Neutrophil (primary cell): ENCODE measurements around the gene PLXND1.

Experiments
- H3K27ac ChIP-seq: fragments of 200-600 bp; sonication (generic); 2 replicates; pipeline ENCODE4 v1.5.1; 2016; ENCODE audit warnings: mild to moderate bottlenecking, moderate library complexity
- H3K27me3 ChIP-seq: fragments of 200-600 bp; sonication (generic); 2 replicates; pipeline ENCODE4 v1.6.0; 2016; ENCODE audit warnings: mild to moderate bottlenecking
- H3K36me3 ChIP-seq: fragments of 200-600 bp; sonication (generic); 2 replicates; pipeline ENCODE4 v1.5.1; 2017
- H3K4me1 ChIP-seq, 2 experiments: fragments of 200-600 bp in 1 of 2; sonication (generic) in 1 of 2; 1 replicate in 1 of 2; 2 replicates in 1 of 2; pipeline versions ENCODE4 v1.5.1 to v1.6.1; 2013 to 2016; ENCODE audit warnings: low read depth in 1 of 2, low read length in 1 of 2, mild to moderate bottlenecking in 1 of 2, moderate library complexity in 1 of 2; ENCODE audit not compliant: control insufficient read depth in 1 of 2, insufficient read depth in 1 of 2
- H3K4me3 ChIP-seq, 2 experiments: fragments of 200-600 bp in 1 of 2; sonication (generic) in 1 of 2; 1 replicate in 1 of 2; 2 replicates in 1 of 2; pipeline ENCODE4 v1.5.1; 2013 to 2016; ENCODE audit warnings: low read depth in 1 of 2, low read length in 1 of 2, mild to moderate bottlenecking in 1 of 2, moderate library complexity in 1 of 2
- H3K9me3 ChIP-seq: fragments of 200-600 bp; sonication (generic); 2 replicates; pipeline ENCODE4 v1.5.1; 2016
- CTCF ChIP-seq: fragments of 200-600 bp; sonication (generic); IDR thresholded peaks from 2 replicates; pipeline ENCODE4 v1.5.1; 2016; ENCODE audit warnings: antibody characterized with exemption

The PLXND1 gene

GRCh38 chr3:129638481-129638880 is 32.0 kb upstream of the PLXND1 start:
- no peaks in the 10 kb centered on the region for H3K4me1 ChIP-seq
- no peaks in the 10 kb centered on the region for H3K27me3 ChIP-seq
- no peak overlapping the region for H3K4me3 ChIP-seq
- no peak overlapping the region for H3K27ac ChIP-seq
- H3K9me3 ChIP-seq: no peaks in the 10 kb centered on the region
- no peak for TF ChIP-seq CTCF
- no peaks in the 10 kb centered on the region for H3K36me3 ChIP-seq

GRCh38 chr3:129636082-129636481 is 29.6 kb upstream of the PLXND1 start:
- no peak for TF ChIP-seq CTCF
- H3K36me3 ChIP-seq: no peaks in the 10 kb centered on the region
- no peaks in the 10 kb centered on the region for H3K4me1 ChIP-seq
- H3K9me3 ChIP-seq: no peaks in the 10 kb centered on the region
- no peak overlapping the region for H3K27ac ChIP-seq
- no peak overlapping the region for H3K4me3 ChIP-seq
- H3K27me3 ChIP-seq: no peaks in the 10 kb centered on the region

- TF ChIP-seq CTCF: no peak
- Histone ChIP-seq H3K4me3 (no peak overlapping the region), H3K4me1 (no peaks in the 10 kb centered on the region), H3K36me3 (no peaks in the 10 kb centered on the region), H3K27ac (no peak overlapping the region), H3K27me3 (no peaks in the 10 kb centered on the region), H3K9me3 (no peaks in the 10 kb centered on the region)
These were observed 29.2 kb upstream of the PLXND1 start for GRCh38 chr3:129635656-129636055.

- no peak overlapping the region for H3K4me3 ChIP-seq
- no peak for TF ChIP-seq CTCF
- H3K27ac ChIP-seq: no peak overlapping the region
These were observed 27.4 kb upstream of the PLXND1 start for GRCh38 chr3:129633751-129634481.

GRCh38 chr3:129632977-129633376 is 26.5 kb upstream of the PLXND1 start:
- no peak overlapping the region for H3K4me3 ChIP-seq
- TF ChIP-seq CTCF: no peak
- H3K27ac ChIP-seq: no peak overlapping the region
- no peaks in the 10 kb centered on the region for H3K36me3 ChIP-seq
- H3K9me3 ChIP-seq: no peaks in the 10 kb centered on the region
- H3K27me3 ChIP-seq: peaks cover 13% of the 10 kb centered on the region
- peaks cover 3% of the 10 kb centered on the region in 2 experiments for H3K4me1 ChIP-seq

More at GRCh38 chr3:129633751-129634481, 27.4 kb upstream of the PLXND1 start:
- Histone ChIP-seq H3K4me1 (no peaks in the 10 kb centered on the region), H3K27me3 (peaks cover 4% of the 10 kb centered on the region), H3K9me3 (no peaks in the 10 kb centered on the region), H3K36me3 (no peaks in the 10 kb centered on the region)
